Measurements from ENCODE around the gene C7orf25.

C7orf25 gene

GRCh38 chr7:42911454-42912447 is at the start of gene C7orf25:
Gene C7orf25, minus strand, starts transcription at chr7:42912070. Its CDS starts 1,170 bp downstream, at chr7:42910900.
- peak; percentile 51 to 98 (median 94) for DNase-seq

- DNase-seq = no peak
These were observed 49.3 kb upstream of the C7orf25 start for GRCh38 chr7:42961170-42961569.

- DNase-seq = no peak
These were observed 48.9 kb upstream of the C7orf25 start for GRCh38 chr7:42960762-42961161.

GRCh38 chr7:42959549-42959948 is 47.7 kb upstream of the C7orf25 start:
- no peak for DNase-seq

- DNase-seq = no peak
These were observed 44.2 kb upstream of the C7orf25 start for GRCh38 chr7:42956062-42956461.

- no peak for DNase-seq
These were observed 42.1 kb upstream of the C7orf25 start for GRCh38 chr7:42953994-42954393.

- DNase-seq = no peak
These were observed 40.5 kb upstream of the C7orf25 start for GRCh38 chr7:42952328-42952727.

GRCh38 chr7:42950417-42950816 is 38.5 kb upstream of the C7orf25 start:
- no peak for DNase-seq

GRCh38 chr7:42947521-42947920 is 35.7 kb upstream of the C7orf25 start:
- no peak for DNase-seq

GRCh38 chr7:42946627-42946950 is 34.7 kb upstream of the C7orf25 start:
- no peak for DNase-seq

GRCh38 chr7:42945821-42946626 is 34.2 kb upstream of the C7orf25 start:
- peak in 15 of 56 donors; percentile 1 to 20 (median 7) for DNase-seq

- peak in 54 of 56 donors; percentile 3 to 94 (median 58) for DNase-seq
These were observed 29.3 kb upstream of the C7orf25 start for GRCh38 chr7:42940985-42941847.

GRCh38 chr7:42939457-42940240 is 27.8 kb upstream of the C7orf25 start:
- DNase-seq = no peak

GRCh38 chr7:42935861-42936260 is 24.0 kb upstream of the C7orf25 start:
- no peak for DNase-seq

GRCh38 chr7:42934291-42934690 is 22.4 kb upstream of the C7orf25 start:
- DNase-seq = no peak

- peak in 3 of 56 donors; percentile 6 to 49 (median 33) for DNase-seq
These were observed 21.1 kb upstream of the C7orf25 start for GRCh38 chr7:42932811-42933591.

GRCh38 chr7:42931834-42932651 is 20.2 kb upstream of the C7orf25 start, which contains the start of the genes MRPL32 and PSMA2:
Gene MRPL32, plus strand, starts transcription at chr7:42932376. Its CDS starts 11 bp downstream, at chr7:42932387.
Gene PSMA2, minus strand, starts transcription at chr7:42932174. Its CDS starts 16 bp downstream, at chr7:42932158.
- DNase-seq = peak; percentile 66 to 98 (median 94)

- no peak for DNase-seq
These were observed 19.6 kb upstream of the C7orf25 start for GRCh38 chr7:42931447-42931833.
